GM18867 (cell line): ENCODE measurements around the gene AFF3.
A peak's percentile ranks its signal among the peaks of the same experiment; 100 is the strongest.

Experiments
- ATAC-seq: cut with Tn5 transposase; IDR thresholded peaks from one replicate; pipeline ENCODE4 v1.9.1; 2021; ENCODE audit warnings: mild to moderate bottlenecking, moderate library complexity; ENCODE audit not compliant: unreplicated experiment

AFF3 gene

DNA sequence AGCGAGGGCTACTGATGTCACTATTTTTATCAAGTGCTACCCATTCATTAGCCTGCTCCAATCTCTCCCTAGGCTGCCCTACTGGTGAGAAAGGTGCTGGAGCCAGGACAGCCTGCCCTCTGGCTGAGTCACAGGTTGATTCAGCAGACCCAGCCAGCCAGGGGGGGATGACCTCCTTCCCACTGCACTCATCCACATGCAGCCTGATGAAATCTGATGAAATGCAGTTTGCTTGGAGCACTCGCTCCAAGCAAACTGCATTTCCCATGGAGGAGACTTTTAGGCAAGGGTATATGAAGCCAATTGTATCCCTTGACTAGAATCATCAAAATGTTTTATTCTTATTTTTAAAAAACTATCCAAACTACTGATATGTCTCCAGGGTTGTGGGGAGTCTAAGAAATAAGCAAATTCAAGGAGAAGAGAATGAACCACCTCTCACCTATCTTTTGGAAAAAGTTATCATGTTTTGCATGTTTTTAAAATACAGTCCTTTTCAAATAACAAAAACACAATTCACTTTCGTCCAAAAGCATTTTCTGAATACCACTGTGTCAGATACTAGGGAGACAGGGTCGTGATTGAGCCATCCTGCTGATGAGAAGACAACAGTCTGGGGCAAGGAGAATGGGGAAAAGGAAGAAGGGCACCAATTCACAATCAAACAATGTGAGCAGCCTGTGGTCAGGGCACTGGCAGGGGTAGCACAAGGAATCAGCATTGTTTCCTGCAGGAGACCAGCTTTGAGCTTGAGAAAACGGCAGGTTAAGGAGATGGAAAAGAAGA lies 128.3 kb downstream of the AFF3 start:
- no peak for ATAC-seq

DNA sequence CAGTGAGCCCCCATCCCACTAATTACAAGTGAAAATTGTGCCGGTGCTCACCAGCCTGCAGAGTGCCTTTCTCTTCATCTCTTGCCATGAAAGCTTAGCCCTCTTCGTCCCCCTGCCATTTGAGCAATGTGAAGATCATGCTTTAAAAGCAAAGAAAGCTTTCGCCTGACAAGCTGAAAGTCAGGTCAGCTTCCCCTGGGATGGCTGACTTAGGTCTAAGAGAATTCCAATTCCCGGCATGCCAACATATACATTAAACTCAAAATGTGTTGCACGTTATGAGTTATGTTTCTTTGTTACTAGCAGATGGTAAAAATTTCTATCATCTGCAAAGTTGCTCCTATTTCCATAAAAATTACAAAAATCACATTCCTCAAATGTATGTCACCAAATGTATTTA lies 129.8 kb downstream of the AFF3 start:
- no peak for ATAC-seq

DNA sequence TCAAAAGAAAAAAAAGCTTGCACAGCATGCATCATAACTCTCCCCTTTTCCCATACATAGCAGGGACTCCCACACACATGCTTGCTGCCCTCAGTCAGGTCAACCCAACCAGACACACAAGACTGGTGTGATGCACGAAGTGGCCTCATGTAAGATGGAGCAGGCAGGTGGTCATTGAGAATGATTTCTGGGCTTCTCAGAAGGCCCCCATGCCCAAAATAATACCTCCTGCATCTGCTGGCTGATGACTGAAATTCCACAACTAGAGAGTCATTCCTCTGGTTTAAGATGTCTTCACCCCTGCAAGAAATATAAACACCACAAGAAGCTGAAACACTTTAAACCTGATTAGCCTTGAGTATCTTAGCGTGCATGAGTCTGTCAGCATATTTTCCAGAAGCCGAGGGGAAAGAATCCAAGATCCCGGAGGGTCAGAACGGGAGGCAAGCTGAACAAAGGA lies 131.1 kb downstream of the AFF3 start:
- no peak for ATAC-seq

DNA sequence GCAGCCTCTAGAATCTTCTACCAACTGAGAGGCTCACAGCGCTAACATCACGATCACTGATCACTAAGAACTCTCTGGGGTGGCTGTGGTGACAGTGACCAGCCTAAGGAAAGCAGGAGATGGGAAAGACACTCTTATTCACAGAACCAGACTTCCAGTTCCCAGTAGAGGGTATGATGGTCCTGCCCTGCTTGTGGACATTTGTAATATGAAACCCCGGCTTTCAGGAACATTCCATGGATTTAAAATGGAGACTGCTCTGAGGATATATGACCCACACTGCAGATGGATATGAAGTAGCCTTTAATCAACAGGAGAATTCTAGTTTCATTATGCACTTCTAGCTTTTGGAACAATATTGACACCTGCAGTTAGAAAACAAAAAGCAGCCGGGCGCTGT lies 131.8 kb downstream of the AFF3 start:
- ATAC-seq: no peak

DNA sequence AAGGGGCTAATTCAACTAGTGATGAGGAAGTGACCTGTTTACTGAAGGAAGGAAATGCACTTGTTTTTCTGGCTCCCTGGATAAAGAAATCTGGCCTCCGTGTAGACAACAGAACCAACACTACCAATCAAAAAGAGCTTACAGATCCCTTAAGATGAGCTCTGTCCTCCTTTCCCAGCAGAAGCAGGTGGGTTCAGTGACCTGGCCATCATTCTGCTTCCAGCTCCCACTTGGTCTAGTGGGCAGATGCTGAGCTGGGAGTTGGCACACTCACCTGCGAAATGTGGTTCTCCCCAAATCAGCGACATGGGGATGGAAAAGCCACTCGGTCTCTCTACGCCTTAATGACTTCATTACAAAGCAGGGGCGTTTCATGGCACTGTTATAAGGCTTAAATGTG lies 132.6 kb downstream of the AFF3 start:
- ATAC-seq: no peak

DNA sequence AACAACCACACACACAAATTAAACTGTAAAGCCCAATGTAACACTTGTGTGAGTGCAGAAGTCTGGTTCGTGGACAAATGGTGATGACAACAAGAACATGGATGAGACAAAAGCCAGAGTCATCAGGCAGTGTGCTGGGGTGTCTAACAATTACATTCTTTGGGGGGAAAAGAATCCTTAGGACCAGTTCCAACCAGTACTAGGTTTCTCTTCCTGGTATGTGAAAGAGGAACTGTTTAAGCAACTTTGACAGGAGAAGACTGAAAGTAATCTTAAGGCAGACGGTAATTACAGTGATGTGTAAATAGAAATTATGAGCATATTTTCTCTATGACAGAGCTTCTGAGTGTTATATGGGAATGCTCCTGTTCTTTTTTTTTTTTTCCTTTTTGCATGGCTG lies 133.4 kb downstream of the AFF3 start:
- ATAC-seq: no peak

DNA sequence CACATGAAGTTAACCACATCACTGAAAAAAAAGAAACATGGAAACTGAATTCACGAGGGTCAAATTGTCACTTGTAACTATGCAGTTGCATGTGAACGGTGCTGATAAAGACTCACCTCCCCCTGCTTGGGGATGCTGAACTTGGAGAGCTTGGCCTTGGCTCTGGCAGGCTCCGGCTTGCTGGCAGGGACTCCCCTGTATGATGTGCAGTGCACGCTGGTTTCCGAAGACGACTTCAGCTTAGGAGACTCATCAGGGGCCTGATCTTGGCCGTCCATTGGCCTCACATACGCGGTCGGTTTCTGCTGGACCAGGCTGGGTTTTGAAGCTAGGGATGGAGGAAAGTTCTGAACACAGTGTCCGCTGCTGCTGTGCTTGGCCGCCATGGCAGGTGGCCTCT lies 135.9 kb downstream of the AFF3 start:
- ATAC-seq: no peak

DNA sequence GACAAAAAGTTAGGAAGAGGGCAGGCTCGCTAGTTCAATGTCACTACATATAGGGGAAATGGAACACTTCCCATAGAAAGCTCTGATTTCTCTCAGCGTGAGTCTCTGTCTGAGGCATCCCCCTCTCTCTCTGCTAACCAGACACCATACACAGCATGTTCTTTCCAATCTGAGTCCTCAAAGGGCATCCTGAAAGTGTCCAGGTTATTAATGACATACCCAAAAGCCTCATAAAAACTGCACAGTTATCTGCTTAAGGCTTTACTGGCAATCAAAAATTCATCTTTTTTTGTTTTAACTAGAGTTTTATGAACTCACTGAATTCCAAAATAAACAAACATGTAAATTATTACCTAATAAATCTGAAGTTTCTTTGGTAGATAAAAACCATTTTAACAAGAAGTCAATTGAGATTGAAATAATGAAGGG lies 137.4 kb downstream of the AFF3 start:
- no peak for ATAC-seq

DNA sequence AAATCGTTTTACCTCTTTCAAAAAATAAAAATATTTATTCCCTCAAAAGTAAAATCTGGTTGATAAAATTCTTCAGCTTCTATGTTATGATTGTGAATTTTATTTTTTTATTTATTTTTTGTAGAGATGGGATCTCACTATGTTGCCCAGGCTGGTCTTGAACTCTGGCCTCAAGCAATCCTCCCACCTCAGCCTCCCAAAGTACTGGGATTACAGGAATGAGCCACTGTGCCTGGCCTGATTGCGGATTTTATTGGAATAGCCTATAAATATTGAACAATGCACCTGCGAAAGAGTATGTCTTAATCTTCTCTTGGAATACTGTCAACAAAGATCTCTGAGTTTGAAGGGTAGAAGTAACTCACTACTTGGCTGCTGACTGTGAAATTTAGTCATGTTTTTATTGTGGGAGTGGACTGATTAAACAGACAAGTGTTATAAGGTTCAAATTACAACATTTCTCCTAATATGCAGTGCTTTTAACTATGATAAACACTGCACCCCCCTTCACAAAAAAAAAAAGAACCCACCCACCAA lies 138.0 kb downstream of the AFF3 start:
- ATAC-seq: no peak

DNA sequence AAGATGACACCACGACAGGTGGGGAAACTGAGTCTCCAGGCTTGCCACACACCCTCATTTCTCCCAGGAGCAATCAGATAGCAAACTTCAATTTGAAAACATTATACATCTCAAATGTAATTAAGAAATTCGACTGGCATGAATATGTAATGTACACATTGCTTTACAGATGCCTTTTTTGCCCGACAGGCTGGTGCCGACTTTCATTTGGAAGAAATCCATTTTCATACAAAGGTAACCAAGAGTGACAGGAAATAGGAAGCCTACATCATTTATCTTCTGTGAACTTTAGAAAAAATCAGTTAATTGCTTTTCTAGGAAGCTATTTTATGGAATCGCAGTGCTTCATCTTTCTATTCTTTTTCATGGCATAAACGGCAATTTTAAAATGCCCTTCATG lies 140.3 kb downstream of the AFF3 start:
- ATAC-seq: no peak

DNA sequence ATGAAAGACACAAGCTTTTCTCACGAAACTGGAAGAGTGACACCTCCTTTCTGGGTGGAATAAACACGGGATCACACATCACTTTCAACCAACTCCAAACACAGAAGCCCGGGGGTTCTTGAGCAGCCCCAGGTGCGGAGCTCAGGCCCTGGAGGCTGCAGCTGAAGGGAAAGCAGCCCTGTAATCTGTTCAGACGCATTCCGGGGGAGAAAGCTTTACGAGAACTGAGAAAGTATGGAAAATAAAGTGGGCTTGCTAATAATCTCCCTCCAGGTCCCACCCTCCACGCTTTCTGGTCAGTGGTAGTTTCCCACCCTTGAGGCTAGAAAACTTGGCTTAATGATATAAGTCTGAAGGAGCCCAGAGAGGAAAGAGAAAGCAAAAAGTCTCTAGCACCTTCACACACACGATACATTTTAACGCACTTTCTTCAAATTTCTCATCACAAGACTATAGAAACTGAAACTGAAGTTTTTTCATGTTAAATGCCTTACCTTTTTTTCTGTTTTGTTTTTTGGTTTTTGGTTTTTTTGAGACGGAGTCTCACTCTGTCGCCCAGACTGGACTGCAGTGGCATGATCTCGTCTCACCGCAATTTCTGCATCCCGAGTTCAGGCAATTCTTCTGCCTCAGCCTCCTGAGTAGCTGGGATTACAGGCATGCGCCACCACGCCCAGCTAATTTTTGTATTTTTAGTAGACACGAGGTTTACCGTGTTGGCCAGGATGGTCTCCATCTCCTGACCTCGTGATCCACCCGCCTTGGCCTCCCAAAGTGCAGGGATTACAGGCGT lies 141.3 kb downstream of the AFF3 start:
- ATAC-seq: peak; percentile 73

DNA sequence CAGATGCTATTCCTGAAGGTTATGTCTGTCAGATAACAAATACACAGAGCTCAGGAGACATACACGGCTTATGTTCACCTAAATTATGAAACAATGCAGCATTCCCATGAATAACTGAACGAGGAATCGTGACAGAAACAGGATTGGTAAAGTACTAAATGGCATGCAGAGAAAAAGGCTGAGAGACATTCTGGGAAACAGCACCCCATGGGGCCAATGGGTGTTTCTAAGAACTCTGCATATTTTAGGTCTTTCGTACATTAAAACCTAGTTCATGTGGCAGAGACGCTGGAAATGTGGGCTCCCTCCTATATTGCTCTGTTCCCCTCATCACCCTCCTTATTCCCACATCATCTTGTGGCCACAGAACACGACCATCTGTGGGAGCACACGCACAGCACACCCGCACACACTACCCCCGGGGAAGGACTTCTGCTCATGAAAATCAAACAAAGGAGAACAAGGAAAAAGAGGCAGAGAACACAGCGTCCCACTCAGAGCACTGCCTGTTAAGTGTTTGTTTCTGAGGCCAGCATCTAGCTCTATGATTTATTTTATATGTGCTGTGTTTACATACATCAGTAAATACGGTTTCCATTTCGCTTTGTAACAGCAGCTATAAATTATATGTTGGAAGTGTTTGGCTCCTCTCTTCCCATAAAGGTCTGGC lies 143.6 kb downstream of the AFF3 start:
- ATAC-seq: no peak

DNA sequence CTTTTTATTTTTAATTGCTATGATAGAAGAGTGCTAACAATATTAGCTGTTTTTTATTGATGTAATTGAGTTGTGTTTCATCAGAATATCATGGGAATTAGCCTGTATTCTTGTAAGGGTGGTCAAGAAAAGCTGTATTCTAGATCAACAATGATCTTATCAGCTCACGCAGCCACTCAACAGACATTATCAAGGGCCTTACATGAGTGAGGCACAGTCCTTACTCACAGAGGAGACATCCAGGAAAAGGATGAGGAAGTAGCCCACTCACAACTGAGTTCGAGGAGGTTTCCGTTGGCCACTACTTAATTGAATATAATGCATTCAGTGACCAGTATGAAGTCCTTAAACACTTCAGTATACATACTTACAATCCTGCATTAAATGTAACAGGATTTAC lies 152.5 kb downstream of the AFF3 start:
- ATAC-seq: no peak

DNA sequence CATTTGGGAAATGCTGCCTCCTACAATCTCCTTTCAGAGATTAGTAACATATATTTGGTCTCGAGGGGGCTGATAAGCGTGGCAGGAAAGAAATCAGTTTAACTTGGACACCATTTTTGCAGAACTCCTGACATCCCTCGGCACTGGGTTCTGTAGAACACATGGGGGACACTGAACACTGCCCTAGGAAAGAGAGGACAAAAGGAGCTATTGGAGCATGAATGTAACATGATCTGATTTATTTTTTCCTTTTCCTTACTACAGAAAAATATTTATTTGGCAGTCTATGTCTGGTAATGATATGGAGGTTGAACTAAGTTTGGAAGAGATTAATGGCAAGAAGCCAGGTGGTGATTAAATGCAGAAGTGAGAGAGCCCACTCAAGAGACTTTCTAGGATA lies 153.8 kb downstream of the AFF3 start:
- ATAC-seq: no peak

DNA sequence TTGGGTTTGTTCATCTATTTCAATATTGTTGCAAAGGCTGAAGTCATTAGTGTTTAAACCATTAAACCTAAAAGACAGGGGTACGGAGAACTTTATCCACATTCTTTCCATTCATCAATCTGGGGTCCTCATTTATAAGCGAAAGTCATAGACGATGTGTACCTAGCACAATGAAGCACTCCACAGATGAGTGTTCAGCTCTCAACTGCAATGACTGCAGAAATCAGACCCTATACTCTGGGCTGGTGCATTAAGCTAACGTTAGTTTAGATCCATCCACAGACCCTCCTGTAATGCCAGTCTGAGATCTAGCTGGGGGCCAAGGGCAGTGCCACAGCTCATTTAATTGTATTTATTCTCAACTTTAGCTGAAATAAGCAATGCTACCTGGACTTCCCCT lies 155.2 kb downstream of the AFF3 start:
- no peak for ATAC-seq

DNA sequence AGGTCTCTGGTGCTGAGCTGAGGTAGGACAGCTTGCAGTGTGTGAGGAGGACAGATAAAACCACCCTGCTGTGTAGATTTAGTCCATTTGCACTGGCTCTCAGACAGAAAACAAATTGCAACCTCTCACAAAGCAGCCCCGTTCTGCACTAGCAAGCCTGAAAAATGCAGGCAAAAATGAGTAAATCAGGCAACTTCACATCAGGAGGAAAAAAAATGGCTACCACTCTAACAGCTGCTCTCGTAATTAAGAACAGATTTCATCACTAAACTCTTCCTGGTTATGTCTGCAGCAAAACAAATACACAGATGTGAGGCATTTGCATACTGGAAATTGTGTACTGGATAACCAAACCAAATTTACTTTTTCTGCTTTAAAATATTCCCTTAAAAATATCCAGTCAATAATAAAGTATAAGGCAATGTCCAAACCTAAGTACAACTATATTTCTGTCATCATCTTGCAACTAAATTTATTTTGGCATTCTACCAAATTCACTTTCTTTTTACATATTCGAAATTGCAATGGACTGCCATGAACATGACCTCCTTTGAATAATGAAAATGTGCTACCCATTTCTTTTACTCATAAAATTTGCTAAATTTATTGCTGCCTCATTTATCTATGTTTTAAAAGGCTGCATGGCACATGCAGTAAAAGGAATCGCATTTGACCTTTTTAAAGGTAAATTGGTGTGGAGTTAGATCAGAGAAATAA lies 157.4 kb downstream of the AFF3 start:
- ATAC-seq: no peak

DNA sequence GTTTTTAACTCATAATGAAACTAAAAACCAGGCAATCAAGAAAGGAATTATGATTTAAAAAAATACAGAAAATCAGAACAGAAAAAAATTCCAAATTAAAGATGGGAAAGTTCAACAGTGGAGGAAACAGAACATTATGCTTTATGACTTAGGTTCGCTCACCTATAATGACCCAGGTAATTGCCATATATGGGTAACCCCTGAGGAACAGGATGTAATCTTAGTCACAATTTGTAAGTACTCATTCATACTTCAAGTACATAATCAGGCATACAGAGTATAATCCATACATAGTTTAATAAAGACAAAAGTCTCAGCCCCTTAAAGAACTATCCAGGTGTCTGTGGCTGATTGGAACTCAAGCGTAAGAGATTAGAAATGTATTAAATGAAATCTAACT lies 159.6 kb downstream of the AFF3 start:
- ATAC-seq: no peak

DNA sequence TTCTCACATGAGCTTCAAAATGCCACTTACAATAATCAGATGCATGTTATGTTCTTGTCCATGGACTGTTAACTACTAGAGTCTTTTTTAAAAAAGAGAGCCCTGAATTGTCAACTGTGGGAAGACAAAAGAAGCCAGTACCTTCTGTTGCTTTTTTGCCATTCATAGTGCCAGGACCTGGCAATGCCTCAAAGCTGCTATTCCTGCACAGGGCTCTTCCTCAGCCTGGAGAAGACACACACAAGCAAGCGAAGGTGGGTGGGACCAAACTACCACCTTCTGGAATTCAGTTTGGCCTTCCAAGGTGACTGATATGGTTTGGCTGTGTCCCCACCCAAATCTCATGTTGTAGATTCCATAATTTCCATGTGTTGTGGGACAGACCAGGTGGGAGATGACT lies 160.6 kb downstream of the AFF3 start:
- no peak for ATAC-seq

DNA sequence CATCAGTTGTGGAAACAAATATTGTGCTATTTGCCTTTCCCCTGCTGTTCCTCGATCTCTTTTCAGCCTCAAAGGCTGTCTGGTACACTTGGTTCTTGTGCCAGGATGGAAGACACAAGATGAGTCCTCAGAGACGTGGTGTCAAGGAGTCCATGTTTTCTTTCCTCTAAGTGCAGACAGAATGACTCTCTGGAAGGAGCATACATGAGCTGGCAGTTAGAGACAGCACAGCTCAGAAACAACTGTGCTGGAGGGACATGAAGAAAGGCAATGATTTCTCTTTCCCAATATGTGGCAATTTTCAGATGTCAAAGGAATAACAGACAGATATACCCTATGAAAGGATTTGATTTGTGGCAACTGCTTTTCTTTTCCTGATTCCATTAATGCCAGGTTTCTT lies 162.2 kb downstream of the AFF3 start:
- no peak for ATAC-seq

DNA sequence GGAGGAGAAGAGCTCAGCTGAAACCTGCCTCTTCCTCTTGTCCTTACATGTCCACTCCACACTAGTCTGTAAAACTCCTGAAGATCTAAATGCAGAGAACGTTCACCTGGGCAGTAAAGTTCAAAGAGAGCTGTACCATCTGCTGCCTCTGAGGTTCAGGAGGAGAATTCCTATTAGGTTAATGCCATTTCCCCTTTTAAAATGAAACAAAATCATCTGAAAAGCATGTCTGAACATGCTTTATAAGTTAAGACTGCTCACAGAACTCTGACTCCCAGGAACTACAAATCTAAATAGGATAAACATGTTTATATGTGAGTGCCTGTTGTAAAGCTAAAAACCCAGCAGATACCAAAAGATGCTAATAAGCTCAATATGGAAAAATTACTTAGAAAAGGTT lies 164.4 kb downstream of the AFF3 start:
- ATAC-seq: no peak

DNA sequence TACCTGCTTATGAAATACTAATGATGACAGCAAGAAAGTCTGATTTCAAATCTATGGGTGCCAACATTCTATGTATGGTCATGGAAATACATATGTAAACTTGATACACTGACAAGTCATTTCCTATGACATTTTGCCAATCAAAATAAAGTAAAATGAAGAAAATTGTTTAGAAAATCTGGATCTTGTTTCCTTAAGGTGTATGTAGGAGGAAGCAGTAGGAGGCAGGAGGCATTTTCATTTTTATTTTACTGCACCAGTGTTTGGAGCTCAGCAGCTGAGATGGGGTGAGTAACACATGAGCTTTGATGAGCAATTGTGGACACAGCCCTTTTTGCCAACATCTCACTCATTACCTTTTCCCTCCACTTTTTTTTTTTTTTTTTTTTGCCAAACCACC lies 167.0 kb downstream of the AFF3 start:
- ATAC-seq: no peak
